IPS DF 19.7 (cell line): ENCODE data around the gene PPFIA3.

Experiments used
- DNase-seq: peaks from one replicate; pipeline ENCODE4 v3.0.0-alpha.2; 2013; ENCODE audit warnings: low read depth, low spot score

The PPFIA3 gene

DNA sequence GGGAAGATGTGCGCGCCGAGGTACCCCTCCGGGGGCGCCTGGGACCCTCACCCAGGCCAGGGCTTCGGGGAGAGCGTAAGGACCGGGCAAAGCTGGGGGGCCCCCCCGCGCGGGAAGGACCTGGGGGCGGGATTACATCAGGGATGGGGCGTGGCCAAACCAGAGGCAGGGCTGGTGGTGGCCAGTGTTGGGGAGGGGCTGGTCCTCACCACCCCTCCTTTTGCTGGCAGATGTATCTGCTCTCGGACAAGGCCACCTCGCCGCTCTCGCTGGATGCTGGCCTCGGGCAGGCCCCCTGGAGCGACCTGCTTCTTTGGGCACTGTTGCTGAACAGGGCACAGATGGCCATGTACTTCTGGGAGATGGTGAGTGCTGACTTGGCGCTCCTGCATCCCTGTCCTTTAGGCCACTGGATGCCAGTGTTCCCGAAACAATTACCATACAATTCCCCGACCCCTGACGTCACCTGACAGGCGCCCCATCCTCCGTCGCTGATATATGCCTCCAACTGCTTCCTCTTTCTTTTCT lies 63.6 kb downstream of the PPFIA3 start:
- no peak for DNase-seq

DNA sequence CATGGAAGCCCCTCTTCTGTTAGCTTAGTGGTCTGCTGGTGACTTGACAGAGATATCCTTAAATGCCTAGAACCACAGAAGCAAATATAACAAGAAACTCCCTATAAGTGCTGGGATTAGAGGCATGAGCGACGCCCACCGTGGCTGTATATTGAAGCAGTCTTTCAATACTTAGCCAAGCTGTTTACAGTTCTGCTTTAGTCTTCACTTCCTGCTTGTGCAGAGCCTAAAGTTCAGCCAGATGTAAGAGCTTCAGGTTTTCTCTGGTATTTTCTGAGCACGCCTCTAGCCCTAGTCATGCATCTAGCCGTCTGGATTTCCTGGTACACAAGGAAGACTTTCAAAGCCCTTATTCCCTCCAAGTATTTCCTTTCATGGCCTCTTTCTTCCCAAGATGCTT lies 66.8 kb downstream of the PPFIA3 start:
- DNase-seq = no peak

DNA sequence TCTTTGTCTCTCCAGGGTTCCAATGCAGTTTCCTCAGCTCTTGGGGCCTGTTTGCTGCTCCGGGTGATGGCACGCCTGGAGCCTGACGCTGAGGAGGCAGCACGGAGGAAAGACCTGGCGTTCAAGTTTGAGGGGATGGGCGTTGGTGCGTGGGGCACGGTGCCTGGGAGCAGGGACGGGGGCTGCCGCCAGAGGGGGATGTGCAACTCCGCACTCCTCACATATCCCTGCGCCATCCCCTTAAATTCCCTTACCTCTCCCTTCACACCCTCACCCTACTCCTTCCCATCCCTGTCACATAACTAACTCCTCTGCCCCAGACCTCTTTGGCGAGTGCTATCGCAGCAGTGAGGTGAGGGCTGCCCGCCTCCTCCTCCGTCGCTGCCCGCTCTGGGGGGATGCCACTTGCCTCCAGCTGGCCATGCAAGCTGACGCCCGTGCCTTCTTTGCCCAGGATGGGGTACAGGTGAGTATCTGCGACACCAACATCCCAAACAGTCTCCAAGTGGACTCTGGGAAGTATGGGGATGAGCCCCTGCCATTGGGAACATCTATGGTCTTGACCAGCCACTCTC lies 69.4 kb downstream of the PPFIA3 start:
- no peak for DNase-seq

DNA sequence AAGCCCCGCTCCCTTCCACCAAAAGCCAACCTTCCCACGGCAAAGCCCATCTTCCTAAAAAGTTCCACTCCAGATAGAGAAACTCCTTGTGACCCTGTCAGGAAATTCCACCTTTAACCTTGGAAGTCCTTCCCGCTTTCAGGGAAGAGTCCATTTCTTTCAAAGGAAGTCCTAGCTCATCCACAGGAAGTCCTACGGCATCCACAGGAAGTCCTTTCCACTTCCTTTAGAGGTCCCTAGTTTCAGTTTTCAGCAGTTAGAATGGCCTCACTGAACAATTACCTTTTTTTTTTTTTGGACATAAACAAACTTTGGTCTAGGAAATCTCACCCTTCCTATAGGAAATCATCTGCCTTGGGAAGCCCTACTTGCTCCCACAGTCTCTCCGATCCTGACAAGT lies 69.9 kb downstream of the PPFIA3 start:
- no peak for DNase-seq

DNA sequence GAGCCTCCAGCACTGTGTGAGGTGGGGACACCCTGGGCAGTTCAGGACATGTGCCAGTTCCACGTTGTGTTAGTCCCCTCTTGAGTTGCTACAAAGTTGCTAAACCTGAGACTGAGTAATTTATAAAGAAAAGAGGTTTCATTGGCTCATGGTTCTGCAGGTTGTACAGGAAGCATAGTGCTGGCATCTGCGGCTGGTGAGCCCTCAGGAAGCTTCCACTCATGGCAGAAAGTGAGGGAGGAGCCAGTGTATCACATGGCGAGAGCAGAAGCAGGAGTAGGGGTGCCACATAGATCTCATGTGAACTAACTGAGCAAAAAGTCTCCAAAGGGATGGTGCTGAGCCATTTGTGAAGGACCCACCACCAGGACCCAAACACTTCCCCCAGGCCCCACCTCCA lies 71.4 kb downstream of the PPFIA3 start:
- DNase-seq = no peak

DNA sequence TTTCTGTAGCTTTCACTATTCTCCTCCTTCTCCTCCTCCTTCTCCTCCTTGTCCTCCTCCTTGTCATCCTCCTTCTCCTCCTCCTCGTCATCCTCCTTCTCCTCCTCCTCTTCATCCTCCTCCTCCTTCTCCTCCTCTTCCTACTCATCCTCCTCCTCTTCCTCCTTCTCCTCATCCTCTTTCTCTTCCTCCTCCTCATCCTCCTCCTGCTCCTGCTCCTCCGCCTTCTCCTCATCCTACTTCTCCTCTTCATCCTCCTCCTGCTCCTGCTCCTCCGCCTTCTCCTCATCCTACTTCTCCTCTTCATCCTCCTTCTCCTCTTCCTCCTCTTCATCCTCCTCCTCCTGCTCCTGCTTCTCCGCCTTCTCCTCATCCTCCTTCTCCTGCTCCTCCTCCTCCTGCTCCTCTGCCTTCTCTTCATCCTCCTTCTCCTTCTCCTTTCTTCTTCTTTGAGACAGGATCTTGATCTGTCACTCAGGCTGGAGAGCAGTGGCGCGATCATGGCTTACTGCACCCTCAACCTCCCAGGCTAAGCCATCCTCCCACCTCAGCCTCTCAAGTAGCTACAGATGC lies 74.6 kb downstream of the PPFIA3 start:
- no peak for DNase-seq

DNA sequence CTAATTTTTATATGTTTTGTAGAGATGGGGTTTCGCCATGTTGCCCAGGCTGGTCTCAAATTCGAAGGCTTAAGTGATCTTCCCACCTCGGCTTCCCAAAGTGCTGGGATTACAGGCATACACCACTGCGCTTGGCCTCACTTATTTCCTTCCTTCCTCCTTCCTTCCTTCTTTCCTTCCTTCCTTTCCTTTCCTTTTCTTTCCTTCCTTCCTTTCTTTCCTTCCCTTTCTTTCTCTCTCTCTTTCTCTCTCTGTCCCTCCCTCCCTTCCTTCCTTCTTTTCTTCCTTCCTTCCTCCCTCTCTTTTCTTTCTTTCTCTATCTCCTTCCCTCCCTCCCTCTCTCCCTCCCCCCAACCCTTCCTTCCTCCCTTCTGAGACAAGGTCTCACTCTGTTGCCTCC lies 75.1 kb downstream of the PPFIA3 start:
- DNase-seq = no peak

DNA sequence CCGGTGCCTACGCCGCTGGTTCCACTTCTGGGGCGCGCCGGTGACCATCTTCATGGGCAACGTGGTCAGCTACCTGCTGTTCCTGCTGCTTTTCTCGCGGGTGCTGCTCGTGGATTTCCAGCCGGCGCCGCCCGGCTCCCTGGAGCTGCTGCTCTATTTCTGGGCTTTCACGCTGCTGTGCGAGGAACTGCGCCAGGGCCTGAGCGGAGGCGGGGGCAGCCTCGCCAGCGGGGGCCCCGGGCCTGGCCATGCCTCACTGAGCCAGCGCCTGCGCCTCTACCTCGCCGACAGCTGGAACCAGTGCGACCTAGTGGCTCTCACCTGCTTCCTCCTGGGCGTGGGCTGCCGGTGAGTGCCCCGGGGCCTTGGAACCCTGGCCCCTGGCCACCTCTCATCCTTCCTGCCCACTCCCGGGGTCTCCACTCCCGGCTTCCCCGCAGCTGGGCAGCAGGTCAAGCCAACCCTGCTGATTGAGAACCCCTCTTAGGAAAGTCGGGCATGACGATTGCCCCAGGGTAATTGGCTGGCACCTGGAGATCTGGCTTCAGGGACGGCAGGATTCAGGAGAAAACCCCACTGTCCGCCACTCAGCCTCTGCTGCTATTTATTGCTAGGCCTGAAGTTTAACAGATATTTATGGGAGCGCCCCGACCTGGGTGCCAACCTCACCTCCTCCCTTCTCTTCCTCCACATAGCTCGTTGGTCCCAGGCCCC lies 77.3 kb downstream of the PPFIA3 start:
- DNase-seq = no peak

DNA sequence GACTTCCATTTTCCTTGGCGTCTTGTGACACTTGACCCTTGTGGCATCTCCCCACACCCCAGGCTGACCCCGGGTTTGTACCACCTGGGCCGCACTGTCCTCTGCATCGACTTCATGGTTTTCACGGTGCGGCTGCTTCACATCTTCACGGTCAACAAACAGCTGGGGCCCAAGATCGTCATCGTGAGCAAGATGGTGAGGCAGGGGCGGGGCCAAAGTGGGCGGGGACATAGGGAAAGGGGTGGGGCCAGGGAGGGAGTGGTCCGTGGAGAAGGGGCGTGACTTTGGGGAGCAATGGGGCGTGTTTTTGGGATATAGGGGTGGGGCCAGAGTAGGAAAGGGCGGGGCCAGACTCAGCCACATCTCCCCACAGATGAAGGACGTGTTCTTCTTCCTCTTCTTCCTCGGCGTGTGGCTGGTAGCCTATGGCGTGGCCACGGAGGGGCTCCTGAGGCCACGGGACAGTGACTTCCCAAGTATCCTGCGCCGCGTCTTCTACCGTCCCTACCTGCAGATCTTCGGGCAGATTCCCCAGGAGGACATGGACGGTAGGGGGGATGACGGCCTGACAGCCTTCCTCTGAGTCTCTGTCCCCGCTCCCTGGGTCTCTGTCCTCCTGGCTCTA lies 81.0 kb downstream of the PPFIA3 start:
- DNase-seq = no peak
